GM12878 (cell line): ENCODE data around the gene SPRED2. TPM values are rescaled to one million over a fixed set of nuclear protein-coding genes. Genes with fewer than 3 reads are reported as not detected.
A peak's percentile ranks its signal among the peaks of the same experiment; 100 is the strongest.

Source experiments
- ATAC-seq: fragments of 200-7000 bp; cut with Tn5 transposase; 3 replicates; pipeline ENCODE4 v1.9.1; 2020; ENCODE audit warnings: mild to moderate bottlenecking, moderate library complexity
- BruUV-seq: library from RNA; stranded (reverse); fragments of 400-500 nt; replicated peaks from 2 replicates; lab custom pipeline; 2021; lab: Mats Ljungman, UMichigan
- CTCF ChIA-PET: fragments of 300-600 bp; sonication (Branson Sonifier 250); formaldehyde crosslinking; extraction: SDS; loops from one replicate; lab custom pipeline; 2021; ENCODE audit warnings: inconsistent platforms; lab: Yijun Ruan, JAX
- POLR2A ChIA-PET: fragments of 350-600 bp; formaldehyde crosslinking; extraction: SDS; loops from one replicate; lab custom pipeline; 2021; ENCODE audit warnings: inconsistent platforms; lab: Charles Lee
- RAD21 ChIA-PET: fragments of 300-600 bp; sonication (Branson Sonifier 250); formaldehyde crosslinking; loops from one replicate; lab custom pipeline; 2023; ENCODE audit warnings: antibody characterized with exemption; ENCODE audit not compliant: unreplicated experiment; lab: Charles Lee
- SMC1A ChIA-PET: fragments of 300-600 bp; sonication (Branson Sonifier 250); formaldehyde crosslinking; loops from one replicate; lab custom pipeline; 2023; ENCODE audit not compliant: unreplicated experiment, uncharacterized antibody; lab: Charles Lee
- DNase-seq: peaks from one replicate; pipeline ENCODE4 v3.0.0-alpha.2; 2011; ENCODE audit warnings: low read depth, low spot score
- FAIRE-seq: peaks from 3 replicates; lab custom pipeline; 2011; peaks lifted over from hg19 to GRCh38; lab: Jason Lieb, UNC
- H2AFZ ChIP-seq: 2 replicates; pipeline ENCODE4 v1.6.0; 2011; ENCODE audit warnings: low read depth, low read length, control low read depth; ENCODE audit not compliant: control insufficient read depth
- H3K27ac ChIP-seq: 2 replicates; pipeline ENCODE4 v1.5.1; 2011; ENCODE audit warnings: control low read depth; ENCODE audit not compliant: control insufficient read depth, insufficient read depth
- H3K27me3 ChIP-seq, 2 experiments: replicated peaks in 1 of 2; 2 replicates each; pipeline versions ENCODE4 v1.6.0 to v1.6.1; 2011; ENCODE audit warnings: low read length in 1 of 2; ENCODE audit not compliant: control insufficient read depth in 2 of 2, insufficient read depth in 2 of 2
- H3K36me3 ChIP-seq, 2 experiments: 2 replicates each; pipeline ENCODE4 v1.5.1; 2011; ENCODE audit warnings: low read length in 1 of 2; ENCODE audit not compliant: control insufficient read depth in 2 of 2, insufficient read depth in 2 of 2
- H3K4me1 ChIP-seq: 2 replicates; pipeline ENCODE4 v1.6.1; 2011; ENCODE audit warnings: mild to moderate bottlenecking, low read length, moderate library complexity, mixed read lengths; ENCODE audit not compliant: control insufficient read depth, insufficient read depth
- H3K4me2 ChIP-seq: 2 replicates; pipeline ENCODE4 v1.6.0; 2011; ENCODE audit warnings: control low read depth; ENCODE audit not compliant: control insufficient read depth, insufficient read depth
- H3K4me3 ChIP-seq: fragments of 200-600 bp; sonication (generic); 2 replicates; pipeline ENCODE4 v1.5.1; 2016
- H3K79me2 ChIP-seq: 2 replicates; pipeline ENCODE4 v1.6.0; 2011; ENCODE audit warnings: low read length; ENCODE audit not compliant: control insufficient read depth, insufficient read depth
- H3K9ac ChIP-seq: 2 replicates; pipeline ENCODE4 v1.8.0; 2011; ENCODE audit warnings: low read length, control low read depth, mixed read lengths; ENCODE audit not compliant: control insufficient read depth, insufficient read depth
- H3K9me3 ChIP-seq: replicated peaks from 3 replicates; pipeline ENCODE4 v1.5.1; 2011; ENCODE audit warnings: mild to moderate bottlenecking, low read length; ENCODE audit not compliant: control insufficient read depth, insufficient read depth
- H4K20me1 ChIP-seq: 2 replicates; pipeline ENCODE4 v1.6.0; 2011; ENCODE audit not compliant: control insufficient read depth, insufficient read depth
- BACH1 ChIP-seq: fragments of 450-650 bp; IDR thresholded peaks from 2 replicates; pipeline ENCODE4 v1.6.1; 2017; ENCODE audit warnings: mild to moderate bottlenecking, borderline replicate concordance
- CBFB ChIP-seq: IDR thresholded peaks from 2 replicates; pipeline ENCODE4 v1.6.1; 2016; ENCODE audit warnings: antibody characterized with exemption, low read depth
- JUND ChIP-seq: IDR thresholded peaks from 2 replicates; pipeline ENCODE4 v1.6.1; 2012; ENCODE audit warnings: low read depth, mild to moderate bottlenecking, low read length, improper control_type of control experiment, moderate library complexity
- POLR2AphosphoS5 ChIP-seq: IDR thresholded peaks from 2 replicates; pipeline ENCODE4 v1.6.1; 2011; ENCODE audit warnings: mild to moderate bottlenecking, low read length, inconsistent platforms
- RB1 ChIP-seq: fragments of 450-650 bp; formaldehyde crosslinking; IDR thresholded peaks from 2 replicates; pipeline ENCODE4 v1.6.1; 2017; ENCODE audit warnings: mild to moderate bottlenecking, borderline replicate concordance
- ZZZ3 ChIP-seq: IDR thresholded peaks from 2 replicates; pipeline ENCODE4 v1.6.1; 2011; ENCODE audit warnings: low read depth; ENCODE audit not compliant: control insufficient read depth, insufficient read length
- WGBS: methylation state at CpG from one replicate; pipeline ENCODE4 v1.1.6; 2016; ENCODE audit warnings: low lambda C conversion rate; ENCODE audit not compliant: insufficient replicate concordance, insufficient coverage; ENCODE audit errors: missing lambda C conversion rate; 5-methylcytosine and 5-hydroxymethylcytosine counted together
- in situ Hi-C: fragments of 300-500 bp; cut with MboI; formaldehyde crosslinking; loops from 9 replicates; pipeline ENCODE4 v1.14.3; 2018; ENCODE audit warnings: mixed read lengths
- intact Hi-C: fragments of 100-400 bp; cut with micrococcal nuclease; formaldehyde crosslinking; loops from one replicate; pipeline ENCODE4 v1.14.2; 2022; ENCODE audit not compliant: unreplicated experiment
- polyA plus RNA-seq, 11 experiments: library from polyadenylated mRNA; depleted of rRNA in 4 of 11; unstranded in 6 of 11; stranded (reverse) in 5 of 11; fragments of >200 nt; fragmentation: Nextera tagmentation in 4 of 11; fragmentation: Illumina TruSeq in 1 of 11; extraction: Ambion mirVana in 4 of 11; extraction: Trizol in 1 of 11; gene quantifications; 1 replicate in 1 of 11; 2 replicates in 10 of 11; pipeline versions ENCODE4 v1.2.1 to v1.2.3, GENCODE V29; 2011 to 2016; ENCODE audit warnings: inconsistent platforms in 2 of 11, missing spikeins in 2 of 11, low read depth in 1 of 11
- total RNA-seq, 4 experiments: library from RNA; depleted of rRNA in 3 of 4; stranded (reverse); fragments of >200 nt in 3 of 4; fragmentation: Illumina TruSeq in 1 of 4; extraction: Trizol in 1 of 4; gene quantifications; 2 replicates each; pipeline versions ENCODE4 v1.2.1 to v1.2.3, GENCODE V29; 2013 to 2021

SPRED2 gene
- total and polyA plus RNA-seq, 10 of the 15 experiments (the other 5 are each of a cell fraction or from before 2014, with no cell fraction given): 3.0 to 23.9 (median 9.7) TPM

DNA sequence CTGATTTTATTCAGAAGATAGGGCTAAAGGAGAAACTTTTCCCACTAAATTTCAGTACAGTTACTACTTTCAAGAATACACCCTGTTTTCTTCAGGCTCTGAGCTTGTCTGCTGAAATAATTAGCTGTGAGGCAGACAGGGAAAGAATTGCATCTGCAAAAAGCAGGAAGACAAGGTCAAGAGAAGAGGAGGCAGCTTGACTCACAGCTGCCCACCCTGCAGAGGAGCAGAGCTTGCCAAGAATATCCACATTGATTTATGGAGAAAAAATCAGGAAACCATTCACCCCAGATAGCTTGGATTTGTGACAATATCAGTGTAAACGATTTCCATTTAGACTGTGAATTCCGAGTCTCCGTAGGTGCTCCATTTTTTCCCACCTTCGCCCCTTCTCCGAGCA lies 155.8 kb downstream of the SPRED2 start:
- Histone ChIP-seq H3K9me3 (no peaks in the 10 kb centered on the region), H3K27ac (no peak overlapping the region), H3K27me3 (no peaks in the 10 kb centered on the region), H4K20me1 (no peaks in the 10 kb centered on the region), H3K36me3 (peaks cover under 1 to 9% of the 10 kb centered on the region in 2 experiments; a peak in 3 of 4 replicates), H3K79me2 (no peaks in the 10 kb centered on the region), H3K4me2 (no peak overlapping the region), H3K9ac (no peak overlapping the region), H2AFZ (no peak overlapping the region), H3K4me1 (no peaks in the 10 kb centered on the region), H3K4me3 (no peak overlapping the region)
- intact Hi-C loops: no loop called here
- no peak for FAIRE-seq
- ChIA-PET RAD21 (interaction anchor here (1.5 to 3.0 kb wide), 6 partner anchors 11 to 276 kb away, joined by 3 to 10 read pairs (median 6); no protein-coding TSS in a partner anchor), SMC1A (interaction anchor here (0.6 to 3.0 kb wide), 16 partner anchors 9 to 297 kb away, joined by 3 to 16 read pairs (median 4); no protein-coding TSS in a partner anchor), CTCF (interaction anchor here (0.8 to 2.0 kb wide), 8 partner anchors 11 to 275 kb away, joined by 3 to 7 read pairs (median 5); no protein-coding TSS in a partner anchor), POLR2A (interaction anchor here (0.6 to 1.1 kb wide), 2 partner anchors 22 to 49 kb away, joined by 3 read pairs; no protein-coding TSS in a partner anchor)
- TF ChIP-seq RB1 (no peak), ZZZ3 (no peak), JUND (no peak), BACH1 (no peak)
- in situ Hi-C loops: no loop called here
- DNase-seq: no peak
- WGBS: 71% methylated on average over 5 of the region's 5 CpGs
- no peak for ATAC-seq
- BruUV-seq: no TSS peak

DNA sequence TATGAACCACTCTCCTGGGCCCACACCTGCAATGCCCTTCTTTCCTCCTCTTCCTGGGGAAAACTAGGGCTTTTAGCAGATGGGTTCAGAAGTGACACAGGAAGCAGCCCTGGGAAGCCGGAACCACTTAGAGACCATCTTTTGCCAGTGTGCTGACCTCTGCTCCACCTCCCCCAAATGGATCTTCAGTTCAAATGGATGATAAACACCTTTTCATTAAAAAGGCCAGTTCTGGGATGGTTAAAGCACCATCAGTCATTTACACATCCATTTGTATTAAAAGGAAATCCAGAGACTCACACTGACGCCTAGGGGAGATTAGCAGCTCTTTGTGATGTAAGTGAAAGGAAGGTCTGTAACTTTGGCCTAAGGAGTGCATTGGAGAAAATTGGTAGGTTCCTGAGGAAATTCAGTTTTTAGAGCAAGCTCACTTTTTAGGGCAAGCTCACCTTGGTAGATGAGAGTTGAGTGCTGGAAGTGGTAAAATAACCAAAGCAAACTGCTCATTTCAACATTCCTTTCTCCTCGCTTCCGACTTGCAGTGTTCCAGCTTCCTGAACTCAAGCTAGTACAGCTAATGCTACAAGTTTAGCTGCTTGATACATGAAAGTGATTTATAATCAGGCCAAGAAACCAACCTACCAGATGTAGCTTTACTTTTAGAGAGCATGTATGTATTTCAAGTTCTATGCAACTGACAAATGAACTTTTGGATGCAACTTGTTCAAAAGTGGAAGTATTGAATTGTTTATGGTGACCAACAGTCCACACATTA lies 157.1 kb downstream of the SPRED2 start:
- H2AFZ ChIP-seq: no peak overlapping the region
- H3K79me2 ChIP-seq: no peaks in the 10 kb centered on the region
- FAIRE-seq (no peak), ATAC-seq (no peak)
- TSS peak; percentile 2 for BruUV-seq
- H3K36me3 ChIP-seq: peaks cover 2 to 9% of the 10 kb centered on the region in 2 experiments; a peak in 3 of 4 replicates
- no peaks in the 10 kb centered on the region for H3K4me1 ChIP-seq
- H3K9me3 ChIP-seq: no peaks in the 10 kb centered on the region
- ChIA-PET CTCF (interaction anchor here (1.0 to 2.0 kb wide), 7 partner anchors 10 to 211 kb away, joined by 3 to 7 read pairs (median 5); no protein-coding TSS in a partner anchor), SMC1A (interaction anchor here (0.7 to 3.0 kb wide), 16 partner anchors 9 to 298 kb away, joined by 3 to 16 read pairs (median 4); no protein-coding TSS in a partner anchor), POLR2A (interaction anchor here (0.7 kb wide), 1 partner anchor 9 kb away, joined by 4 read pairs; no protein-coding TSS in a partner anchor)
- H3K9ac ChIP-seq: no peak overlapping the region
- H3K27ac ChIP-seq: no peak overlapping the region
- H3K4me3 ChIP-seq: no peak overlapping the region
- in situ Hi-C loops: no loop called here
- 0 out of 2 replicates have a peak, but pooled peaks have one; percentile 11 for TF ChIP-seq POLR2AphosphoS5
- TF ChIP-seq CBFB: no peak
- TF ChIP-seq, all 136 proteins: peak for 1
- Histone ChIP-seq H3K4me2 (no peak overlapping the region), H3K27me3 (no peaks in the 10 kb centered on the region), H4K20me1 (no peaks in the 10 kb centered on the region)
- no peak for DNase-seq
- RAD21 ChIA-PET: interaction anchor here (1.2 to 2.1 kb wide), 5 partner anchors 10 to 277 kb away, joined by 3 to 7 read pairs (median 5); no protein-coding TSS in a partner anchor
- intact Hi-C loops: no loop called here
- 88% methylated on average over 4 of the region's 4 CpGs for WGBS
